GM19193 (cell line): ENCODE data around the gene GIT1.

Experiments
- POLR2A ChIP-seq: IDR thresholded peaks from 4 replicates; pipeline ENCODE4 v1.6.1; 2011; ENCODE audit not compliant: insufficient read depth, insufficient read length; ENCODE audit errors: extremely low read depth

Gene GIT1

GRCh38 chr17:29591146-29591736 is 1.8 kb upstream of the GIT1 start:
- TF ChIP-seq POLR2A, result no peak

GRCh38 chr17:29590411-29591145 is 1.1 kb upstream of the GIT1 start:
- no peak for TF ChIP-seq POLR2A

GRCh38 chr17:29588562-29589411 is 661 bp downstream of the GIT1 start:
- TF ChIP-seq POLR2A, result peak; percentile 13

- no peak for TF ChIP-seq POLR2A
Measured at GRCh38 chr17:29588017-29588561, 1.4 kb downstream of the GIT1 start.

DNA sequence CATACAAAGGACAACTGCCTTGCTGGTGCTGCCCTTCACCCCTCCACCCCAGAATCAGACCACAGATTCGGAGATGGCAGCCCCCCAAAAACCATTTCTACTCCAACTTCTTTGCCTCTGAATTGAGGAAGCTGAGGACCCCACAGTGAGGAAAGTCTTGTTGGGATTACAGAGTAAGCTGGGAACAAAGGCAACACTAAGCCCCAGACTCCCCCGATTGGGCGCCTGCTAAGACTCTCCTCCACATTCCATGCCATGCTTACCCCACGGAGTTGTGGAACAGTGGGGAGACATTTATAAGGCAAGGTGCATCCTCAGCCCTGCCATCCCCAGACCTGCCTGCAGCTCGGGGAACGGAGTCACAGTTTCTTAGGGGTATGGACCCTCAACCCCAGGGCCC is 1.9 kb downstream of the GIT1 start:
- no peak for TF ChIP-seq POLR2A

- TF ChIP-seq POLR2A, result no peak
Measured at GRCh38 chr17:29586676-29587469, 2.6 kb downstream of the GIT1 start.

- no peak for TF ChIP-seq POLR2A
Measured at GRCh38 chr17:29585080-29585751, 4.2 kb downstream of the GIT1 start.

DNA sequence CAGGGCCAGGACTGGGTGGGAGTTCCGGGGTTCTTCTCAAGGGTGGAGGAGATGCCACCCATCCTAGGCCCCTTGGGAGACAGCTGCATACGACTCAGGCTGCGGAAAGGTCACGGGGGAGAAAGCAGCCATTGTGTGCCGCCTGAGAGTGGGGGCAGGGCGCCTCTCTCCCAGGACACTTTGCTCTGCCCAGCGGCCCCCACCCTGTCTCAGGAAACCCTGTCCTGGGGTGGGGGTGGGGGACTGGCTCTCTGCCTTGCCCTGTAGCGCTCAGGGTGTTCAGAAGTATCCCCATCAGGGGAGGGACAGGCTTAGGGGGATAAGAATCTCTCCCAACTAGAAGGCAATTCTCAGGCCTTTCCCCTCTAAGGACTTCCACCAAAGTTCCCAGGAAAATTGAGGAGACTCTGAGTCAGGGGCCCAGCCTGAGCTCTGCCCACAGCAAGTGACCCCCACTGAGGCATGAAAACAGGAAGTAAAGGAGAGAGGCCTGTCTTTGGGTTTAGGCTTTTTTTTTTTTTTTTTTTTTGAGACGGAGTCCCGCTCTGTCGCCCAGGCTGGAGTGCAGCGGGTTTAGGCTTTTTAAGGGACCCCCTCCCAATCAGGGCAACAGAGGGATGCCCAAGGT is 4.9 kb downstream of the GIT1 start:
- TF ChIP-seq POLR2A, result no peak

GRCh38 chr17:29583324-29584248 is 5.9 kb downstream of the GIT1 start:
- TF ChIP-seq POLR2A, result no peak

GRCh38 chr17:29582772-29583171 is 6.7 kb downstream of the GIT1 start:
- TF ChIP-seq POLR2A, result no peak

GRCh38 chr17:29582254-29582765 is 7.1 kb downstream of the GIT1 start:
- no peak for TF ChIP-seq POLR2A

DNA sequence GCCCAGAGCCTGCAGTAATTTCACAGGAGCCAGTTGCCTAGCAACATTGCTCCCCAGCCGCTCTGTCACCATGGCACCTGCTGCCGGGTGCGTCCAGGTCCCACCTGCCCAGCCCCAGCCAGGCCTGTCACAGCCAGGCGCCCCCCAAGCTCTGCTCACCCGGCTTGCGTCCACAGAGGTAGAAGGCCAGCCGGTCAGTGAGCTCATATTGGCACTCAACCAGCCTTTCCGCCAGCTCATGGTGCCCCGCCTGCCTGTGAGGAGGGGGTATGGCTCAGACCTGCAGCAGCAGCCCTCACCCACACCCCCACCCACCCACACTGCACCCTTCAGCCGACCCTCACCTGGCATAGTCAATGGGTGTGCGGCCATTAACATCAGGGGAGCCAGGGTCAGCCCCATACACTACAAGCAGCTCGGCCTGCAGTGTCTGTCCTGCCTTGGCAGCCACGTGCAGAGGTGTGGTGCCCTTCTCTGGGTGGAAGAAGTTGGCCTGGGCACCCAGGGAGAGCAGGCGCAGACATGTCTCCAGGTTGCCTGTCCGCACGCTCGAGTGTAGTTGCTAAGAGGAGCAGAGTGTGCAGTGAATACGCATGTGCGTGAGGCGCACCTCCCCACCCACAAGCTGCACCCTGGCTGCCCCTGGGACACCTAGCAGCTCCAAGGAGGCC is 7.7 kb downstream of the GIT1 start:
- TF ChIP-seq POLR2A, result no peak
